GM11168 (cell line): ENCODE data around the gene NAP1L1.

ENCODE experiments used
- in situ Hi-C: fragments of 300-500 bp; cut with MboI; formaldehyde crosslinking; loops from one replicate; pipeline ENCODE4 v1.12.0; 2022; ENCODE audit warnings: low sequenced_read_pairs; ENCODE audit not compliant: unreplicated experiment

The NAP1L1 gene

GRCh38 chr12:76085520-76085868 is 1.0 kb upstream of the NAP1L1 start:
- in situ Hi-C loops: loop anchor here (25.0 kb wide), 2 partner anchors 252 to 477 kb away; partner anchors contain the start of genes BBS10 and OSBPL8

- in situ Hi-C loops: loop anchor here (25.0 kb wide), 2 partner anchors 252 to 477 kb away; partner anchors contain the start of genes BBS10 and OSBPL8
Observed at GRCh38 chr12:76084863-76085519, 506 bp upstream of the NAP1L1 start.

DNA sequence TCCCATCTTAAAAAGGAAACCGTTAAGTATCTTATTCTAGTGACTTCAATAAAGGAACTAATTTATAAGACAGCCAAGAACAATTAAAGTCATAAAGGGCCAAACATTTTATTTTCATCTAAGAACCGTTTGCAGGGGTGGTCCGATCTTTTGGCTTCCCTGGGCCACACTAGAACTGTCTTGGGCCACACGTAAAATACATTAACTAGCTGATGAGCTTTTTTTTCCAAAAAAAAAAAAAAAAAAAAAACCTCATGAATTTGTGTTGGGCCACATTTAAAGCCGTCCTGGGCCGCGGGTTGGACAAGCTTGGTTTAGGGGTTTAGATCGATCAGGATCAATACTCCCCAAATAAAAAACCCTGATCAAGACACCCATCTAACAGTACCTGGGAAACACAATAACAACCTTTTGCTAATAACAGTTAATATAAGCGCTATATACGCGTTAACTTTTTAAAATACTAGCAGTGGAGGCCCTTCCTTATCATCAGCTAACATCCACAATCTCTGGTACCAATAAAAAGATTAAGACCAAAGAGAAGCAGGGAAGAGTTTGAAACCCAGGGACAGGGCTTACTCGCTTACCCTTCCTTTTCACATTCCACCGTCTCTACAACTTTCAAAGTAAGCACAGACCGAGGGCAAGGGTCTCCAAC is 1.1 kb downstream of the NAP1L1 start:
- in situ Hi-C loops: loop anchor here (25.0 kb wide), 2 partner anchors 254 to 479 kb away; partner anchors contain the start of genes BBS10 and OSBPL8

GRCh38 chr12:76081909-76082308 is 2.6 kb downstream of the NAP1L1 start:
- in situ Hi-C loops: loop anchor here (25.0 kb wide), 2 partner anchors 255 to 480 kb away; partner anchors contain the start of genes BBS10 and OSBPL8

GRCh38 chr12:76080729-76081415 is 3.6 kb downstream of the NAP1L1 start:
- in situ Hi-C loops: loop anchor here (25.0 kb wide), 2 partner anchors 256 to 481 kb away; partner anchors contain the start of genes BBS10 and OSBPL8

DNA sequence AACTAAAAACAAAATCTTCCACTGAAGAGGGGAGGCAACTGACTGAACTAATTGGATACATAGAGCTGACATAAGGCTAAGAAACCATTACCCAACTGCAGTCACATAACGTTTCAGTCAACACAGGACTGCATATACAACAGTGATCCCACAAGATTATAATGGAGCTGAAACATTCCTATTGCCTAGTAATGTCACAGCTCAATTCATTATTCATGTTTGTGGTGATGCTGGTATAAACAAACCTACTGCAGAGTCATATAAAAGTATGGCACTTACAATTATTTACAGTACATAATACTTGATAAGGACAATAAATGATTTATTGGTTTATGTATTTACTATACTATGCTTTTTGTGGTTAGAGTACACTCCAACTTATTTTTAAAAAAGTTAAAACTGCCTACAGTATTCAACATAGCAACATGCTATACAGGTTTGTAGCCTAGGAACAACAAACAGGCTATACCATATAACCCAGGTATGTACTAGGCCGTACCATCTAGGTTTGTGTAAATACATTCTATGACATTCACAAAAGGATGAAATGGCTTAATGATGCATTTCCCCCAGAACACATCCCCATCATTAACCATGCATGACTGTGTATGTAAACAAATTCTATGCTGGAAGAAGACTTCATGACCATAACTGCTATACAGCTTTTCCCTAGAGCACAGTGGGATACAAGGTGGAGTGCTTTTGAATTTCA is 4.3 kb downstream of the NAP1L1 start:
- in situ Hi-C loops: loop anchor here (25.0 kb wide), 2 partner anchors 257 to 482 kb away; partner anchors contain the start of genes BBS10 and OSBPL8

DNA sequence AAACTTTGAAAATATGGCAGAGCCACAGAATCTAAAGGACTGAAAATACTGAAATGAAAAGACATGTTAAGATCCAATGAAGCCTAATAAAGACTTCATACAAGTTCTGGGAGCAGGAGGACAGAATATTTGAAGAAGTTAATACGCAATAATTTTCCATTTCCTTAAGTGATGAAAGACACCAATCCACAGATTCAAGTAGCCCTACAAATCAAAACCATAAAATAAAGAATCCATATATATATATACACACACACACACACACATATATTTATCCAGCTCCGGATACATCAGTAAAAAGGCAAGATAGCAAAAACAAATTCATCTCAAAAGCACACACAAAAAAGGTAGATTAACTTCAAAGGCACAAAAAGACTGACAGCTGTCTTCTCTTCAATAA is 5.7 kb downstream of the NAP1L1 start:
- in situ Hi-C loops: loop anchor here (25.0 kb wide), 2 partner anchors 259 to 484 kb away; partner anchors contain the start of genes BBS10 and OSBPL8

DNA sequence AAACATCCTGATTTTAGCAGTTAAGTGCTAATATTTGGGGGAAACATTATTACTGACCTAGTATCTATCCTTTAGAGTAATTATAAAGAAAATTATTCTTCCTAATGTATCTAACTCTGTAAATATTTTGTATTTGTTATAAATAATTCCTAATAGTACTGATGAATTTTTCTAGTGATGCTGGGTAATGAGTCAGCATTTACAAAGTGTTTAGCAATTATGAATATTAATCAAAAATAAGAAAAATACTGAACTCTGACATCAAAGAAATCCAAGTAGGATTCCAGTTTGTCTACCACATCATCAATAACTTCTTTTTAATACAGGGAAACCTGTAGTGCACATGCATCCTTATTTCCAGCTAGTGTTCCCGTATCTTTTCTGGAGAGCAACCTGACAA is 9.0 kb downstream of the NAP1L1 start:
- in situ Hi-C loops: loop anchor here (25.0 kb wide), 2 partner anchors 262 to 487 kb away; partner anchors contain the start of genes BBS10 and OSBPL8

DNA sequence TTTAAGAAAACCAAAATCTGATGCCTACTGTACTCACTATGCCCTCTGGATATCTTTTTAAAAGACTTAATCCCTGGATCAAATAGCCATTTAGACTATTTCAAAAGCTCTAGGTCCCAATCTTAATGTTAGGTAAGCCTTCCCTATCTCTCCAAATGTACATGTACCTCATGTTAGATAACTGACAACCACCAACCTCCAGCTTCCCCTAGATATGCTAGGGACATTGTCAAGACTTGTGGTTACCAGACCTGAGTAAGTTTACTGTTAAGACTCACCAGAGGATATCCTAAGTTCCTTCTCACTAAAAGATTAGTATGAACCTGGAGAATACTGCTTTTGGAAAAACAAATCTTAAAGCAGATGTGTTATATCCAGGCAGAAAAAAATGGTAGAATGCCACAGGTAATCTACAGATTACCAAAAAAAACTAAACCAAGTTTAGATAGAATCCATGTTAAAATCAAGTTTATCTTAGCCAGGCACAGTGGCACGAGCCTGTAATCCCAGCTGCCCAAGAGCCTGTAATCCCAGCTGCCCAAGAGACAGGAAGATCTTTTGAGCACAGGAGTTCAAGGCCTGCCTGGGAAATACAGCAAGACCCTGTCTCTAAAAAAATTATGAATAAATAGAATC is 9.7 kb downstream of the NAP1L1 start:
- in situ Hi-C loops: loop anchor here (25.0 kb wide), 2 partner anchors 262 to 487 kb away; partner anchors contain the start of genes BBS10 and OSBPL8

GRCh38 chr12:76073561-76073960 is 10.9 kb downstream of the NAP1L1 start:
- in situ Hi-C loops: no loop called here

DNA sequence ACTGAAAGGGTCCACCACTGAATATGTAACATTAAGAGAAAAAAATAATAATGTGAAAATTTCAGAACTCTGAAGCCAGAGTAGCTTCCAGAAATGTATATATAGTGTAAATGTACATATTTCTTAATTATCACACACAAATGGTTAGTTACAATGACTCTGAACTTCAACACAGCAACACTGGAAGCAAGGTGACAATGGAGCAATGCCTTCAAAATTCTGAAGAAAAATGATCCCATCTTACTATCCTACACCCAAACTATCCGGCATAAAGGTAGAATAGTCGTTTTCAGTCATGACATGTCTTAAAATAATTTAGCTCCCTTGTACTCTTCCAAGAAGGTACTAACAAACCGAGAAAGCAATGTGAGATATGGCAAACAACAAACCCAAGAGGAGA is 11.9 kb downstream of the NAP1L1 start:
- in situ Hi-C loops: no loop called here

DNA sequence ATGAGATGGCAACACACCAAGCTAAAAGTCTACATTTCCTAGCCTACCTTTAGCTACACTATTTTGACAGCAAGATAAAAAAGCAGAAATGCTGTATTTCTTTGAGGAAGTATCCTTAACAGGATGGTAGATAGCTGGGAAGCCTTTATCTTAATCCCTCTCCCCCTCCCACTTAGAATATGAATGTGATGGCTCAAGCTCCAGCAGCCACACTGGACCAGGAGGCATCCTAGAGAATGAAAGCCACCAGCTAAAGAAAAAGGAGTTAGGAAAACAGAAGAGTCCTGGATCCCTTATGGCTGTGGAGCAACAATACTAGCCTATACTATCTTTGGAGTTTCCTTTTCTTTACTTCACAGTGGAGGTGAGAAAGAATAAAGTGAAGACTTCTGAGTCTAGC is 15.1 kb downstream of the NAP1L1 start:
- in situ Hi-C loops: no loop called here

DNA sequence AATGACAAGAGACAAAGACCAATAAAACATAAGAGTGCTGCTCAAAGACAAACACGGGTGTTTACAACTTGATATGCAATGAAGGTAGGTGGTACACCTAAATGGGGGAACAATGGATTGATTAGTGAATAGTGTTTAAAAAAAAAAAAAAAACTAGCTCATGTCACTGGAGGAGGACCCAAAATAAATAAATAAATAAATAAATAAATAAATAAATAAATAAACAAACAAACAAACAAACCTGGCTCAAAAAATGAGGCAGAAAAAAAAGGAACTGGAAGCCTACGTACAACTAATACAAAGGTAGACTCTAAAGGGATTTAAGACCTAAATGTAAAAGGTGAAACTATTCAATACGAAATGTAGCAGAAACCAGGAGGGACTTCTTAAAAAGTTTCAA is 18.6 kb downstream of the NAP1L1 start:
- in situ Hi-C loops: no loop called here

DNA sequence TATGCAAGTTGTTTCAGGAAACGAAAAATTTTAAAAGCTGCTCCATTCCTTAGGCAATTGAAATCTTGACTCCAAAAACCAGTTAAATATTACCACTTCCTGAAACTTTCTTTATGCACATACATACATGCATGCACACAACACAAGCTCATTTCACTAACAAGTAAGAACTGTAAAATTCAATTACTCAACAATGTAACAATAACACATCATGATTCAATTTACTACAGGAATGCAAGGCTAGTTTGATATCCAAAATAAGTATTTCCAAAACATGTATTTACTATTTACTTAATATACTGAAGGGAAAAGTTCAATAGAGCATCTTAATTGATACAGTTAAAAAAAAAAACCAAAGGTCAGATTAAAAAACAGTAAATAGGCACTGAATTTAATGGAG is 19.6 kb downstream of the NAP1L1 start:
- in situ Hi-C loops: no loop called here

DNA sequence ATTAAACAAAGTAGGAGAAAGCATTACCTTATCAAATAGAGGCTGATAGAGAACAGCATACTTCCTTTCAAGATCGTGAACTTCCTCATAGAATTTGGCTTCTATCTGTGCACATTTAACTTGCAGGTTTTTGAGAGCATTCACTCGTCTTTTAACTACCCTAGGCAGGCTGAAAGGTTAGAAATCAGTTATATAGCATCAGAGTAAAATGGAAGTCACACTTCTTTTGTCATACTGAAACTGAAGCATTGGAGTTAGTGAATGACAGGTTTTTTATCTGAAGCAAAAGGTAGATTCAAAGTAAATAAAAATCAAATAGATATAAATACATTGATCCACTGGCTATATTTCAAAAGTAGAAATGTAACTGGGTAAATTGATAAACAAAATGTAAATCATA is 24.4 kb downstream of the NAP1L1 start:
- in situ Hi-C loops: no loop called here

GRCh38 chr12:76057326-76057725 is 27.2 kb downstream of the NAP1L1 start:
- in situ Hi-C loops: no loop called here

- in situ Hi-C loops: no loop called here
Observed at GRCh38 chr12:76055393-76055792, 29.1 kb downstream of the NAP1L1 start.

DNA sequence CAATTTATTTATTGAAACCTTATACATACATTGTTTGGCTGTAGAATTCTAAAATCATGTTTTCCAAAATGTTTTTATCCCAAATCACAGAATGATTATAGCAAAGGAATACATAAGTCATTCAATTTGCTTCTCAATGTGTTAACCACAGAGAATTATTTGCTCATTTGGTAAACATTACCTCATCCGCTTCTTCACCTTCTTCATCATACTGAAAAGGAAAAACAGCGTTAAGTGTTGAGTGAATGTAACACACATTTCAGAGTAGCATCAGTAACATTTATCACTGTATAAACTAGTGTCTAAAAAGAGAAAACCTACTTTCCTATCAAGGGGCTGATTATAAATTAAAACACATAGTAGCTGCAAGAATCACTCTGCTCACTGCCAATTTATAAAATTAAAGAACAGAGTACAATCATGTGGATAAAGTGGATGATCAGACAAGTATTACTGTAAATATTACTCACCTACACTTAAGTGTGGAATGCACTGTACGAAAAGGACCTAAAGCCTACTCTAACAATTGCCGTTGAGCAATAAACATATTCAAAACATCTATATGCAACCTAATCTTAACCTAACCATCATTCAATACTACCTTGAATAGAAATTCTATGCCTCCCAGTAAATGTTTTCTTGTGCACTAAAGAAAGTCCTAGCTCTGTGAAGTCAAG is 34.8 kb downstream of the NAP1L1 start:
- in situ Hi-C loops: no loop called here

DNA sequence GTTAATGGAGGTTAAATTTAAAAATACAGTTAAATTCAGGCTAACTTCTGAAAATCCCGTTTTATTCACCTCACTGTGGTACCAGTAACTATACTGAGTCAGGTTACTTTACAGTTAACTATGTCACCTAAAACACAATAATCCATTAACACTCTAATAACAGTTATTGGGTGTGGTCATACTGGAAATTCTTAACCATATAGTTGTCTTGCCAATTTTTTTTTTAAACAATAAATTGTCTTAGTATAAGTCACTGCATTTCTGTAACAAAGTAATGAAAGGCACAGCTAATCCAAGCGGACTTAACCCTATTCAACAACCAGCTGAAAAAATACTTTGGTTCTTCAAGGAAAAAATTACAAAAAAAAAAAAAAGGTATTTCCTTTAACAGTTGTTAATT is 36.7 kb downstream of the NAP1L1 start:
- in situ Hi-C loops: no loop called here
